ENCODE results near the gene ENPP3.

Gene ENPP3

GRCh38 chr6:131780600-131780999, 143.5 kb downstream of the ENPP3 start:
- TF ChIP-seq POLR2AphosphoS5 (IDR thresholded peaks at IDR 0.05; ENCODE audit: low read depth, low read length) = no peak
- TF ChIP-seq FOXP2 (optimal IDR thresholded peaks at IDR 0.05; ENCODE audit: borderline replicate concordance, extremely low read depth, extremely low read length, insufficient read depth) = no peak
- TF ChIP-seq SIN3A (IDR thresholded peaks at IDR 0.05; ENCODE audit: borderline replicate concordance, insufficient read depth, low read length) = no peak
- TF ChIP-seq TAF1 (IDR thresholded peaks at IDR 0.05; ENCODE audit: borderline replicate concordance, insufficient read depth, low read length) = no peak
- TF ChIP-seq REST (IDR thresholded peaks at IDR 0.05; ENCODE audit: insufficient read depth in 1 of 2, low read depth in 2 of 2, low read length in 2 of 2) = no peak

GRCh38 chr6:131781687-131782086, 144.6 kb downstream of the ENPP3 start:
- no peak for TF ChIP-seq SIN3A (IDR thresholded peaks at IDR 0.05; ENCODE audit: borderline replicate concordance, insufficient read depth, low read length)
- no peak for TF ChIP-seq FOXP2 (optimal IDR thresholded peaks at IDR 0.05; ENCODE audit: borderline replicate concordance, extremely low read depth, extremely low read length, insufficient read depth)
- TF ChIP-seq TAF1 (IDR thresholded peaks at IDR 0.05; ENCODE audit: borderline replicate concordance, insufficient read depth, low read length) = no peak
- TF ChIP-seq REST (IDR thresholded peaks at IDR 0.05; ENCODE audit: insufficient read depth in 1 of 2, low read depth in 2 of 2, low read length in 2 of 2) = no peak
- no peak for TF ChIP-seq POLR2AphosphoS5 (IDR thresholded peaks at IDR 0.05; ENCODE audit: low read depth, low read length)

GRCh38 chr6:131782764-131783163, 145.7 kb downstream of the ENPP3 start:
- no peak for TF ChIP-seq TAF1 (IDR thresholded peaks at IDR 0.05; ENCODE audit: borderline replicate concordance, insufficient read depth, low read length)
- TF ChIP-seq SIN3A (IDR thresholded peaks at IDR 0.05; ENCODE audit: borderline replicate concordance, insufficient read depth, low read length) = no peak
- TF ChIP-seq POLR2AphosphoS5 (IDR thresholded peaks at IDR 0.05; ENCODE audit: low read depth, low read length) = no peak
- TF ChIP-seq FOXP2 (optimal IDR thresholded peaks at IDR 0.05; ENCODE audit: borderline replicate concordance, extremely low read depth, extremely low read length, insufficient read depth) = no peak
- TF ChIP-seq REST (IDR thresholded peaks at IDR 0.05; ENCODE audit: insufficient read depth in 1 of 2, low read depth in 2 of 2, low read length in 2 of 2) = no peak

GRCh38 chr6:131784561-131784960, 147.5 kb downstream of the ENPP3 start:
- TF ChIP-seq FOXP2 (optimal IDR thresholded peaks at IDR 0.05; ENCODE audit: borderline replicate concordance, extremely low read depth, extremely low read length, insufficient read depth) = no peak
- TF ChIP-seq SIN3A (IDR thresholded peaks at IDR 0.05; ENCODE audit: borderline replicate concordance, insufficient read depth, low read length) = no peak

- TF ChIP-seq SIN3A (IDR thresholded peaks at IDR 0.05; ENCODE audit: borderline replicate concordance, insufficient read depth, low read length) = no peak
- TF ChIP-seq FOXP2 (optimal IDR thresholded peaks at IDR 0.05; ENCODE audit: borderline replicate concordance, extremely low read depth, extremely low read length, insufficient read depth) = no peak
- no peak for TF ChIP-seq REST (IDR thresholded peaks at IDR 0.05; ENCODE audit: insufficient read depth in 1 of 2, low read depth in 2 of 2, low read length in 2 of 2)
- TF ChIP-seq TAF1 (IDR thresholded peaks at IDR 0.05; ENCODE audit: borderline replicate concordance, insufficient read depth, low read length) = no peak
- TF ChIP-seq POLR2AphosphoS5 (IDR thresholded peaks at IDR 0.05; ENCODE audit: low read depth, low read length) = no peak
Observed at GRCh38 chr6:131787079-131787478, 150.0 kb downstream of the ENPP3 start.
